Adrenal gland (tissue), 12 donors: ENCODE results near the gene KIRREL1. TPM values are rescaled to one million over a fixed set of nuclear protein-coding genes. Genes with fewer than 3 reads are reported as not detected.

Experiments used
- DNase-seq, 7 donors: peaks; one replicate each; pipeline ENCODE4 v3.0.0-alpha.2; 2019 to 2020
- H3K27ac ChIP-seq, 5 donors: fragments of 200-600 bp; sonication (generic) in 4 of 5; 1 replicate in 3 of 5; 2 replicates in 2 of 5; pipeline versions ENCODE4 v1.5.1 to v1.8.0; 2016 to 2020; ENCODE audit warnings: mild to moderate bottlenecking in 1 of 5
- H3K27me3 ChIP-seq: fragments of 200-600 bp; 2 replicates; pipeline ENCODE4 v1.8.0; 2021
- H3K36me3 ChIP-seq, 2 donors: fragments of 200-600 bp; replicated peaks in 1 of 2; 1 replicate in 1 of 2; 2 replicates in 1 of 2; pipeline versions ENCODE4 v1.5.1 to v1.8.0; 2018 to 2022
- H3K4me1 ChIP-seq, 2 donors: fragments of 200-600 bp; replicated peaks in 1 of 2; 1 replicate in 1 of 2; 2 replicates in 1 of 2; pipeline versions ENCODE4 v1.5.1 to v1.8.0; 2018 to 2021
- H3K4me3 ChIP-seq, 4 donors: fragments of 200-600 bp; sonication (generic) in 3 of 4; one replicate each; pipeline ENCODE4 v1.5.1; 2016 to 2018
- H3K9me3 ChIP-seq, 3 donors: fragments of 200-600 bp; sonication (generic) in 1 of 3; replicated peaks in 1 of 3; 1 replicate in 2 of 3; 2 replicates in 1 of 3; pipeline versions ENCODE4 v1.5.1 to v1.8.0; 2016 to 2021
- CTCF ChIP-seq, 6 experiments: fragments of 450-650 bp in 4 of 6; fragments of 200-600 bp in 2 of 6; sonication (generic) in 1 of 6; IDR thresholded peaks; 1 replicate in 5 of 6; 2 replicates in 1 of 6; pipeline versions ENCODE4 v1.5.1 to v1.8.0; 2016 to 2021; ENCODE audit warnings: antibody characterized with exemption in 6 of 6, mild to moderate bottlenecking in 2 of 6, moderate library complexity in 1 of 6
- POLR2A ChIP-seq, 2 donors: fragments of 450-650 bp; IDR thresholded peaks; one replicate each; pipeline ENCODE4 v1.6.1; 2017; ENCODE audit warnings: antibody characterized with exemption in 2 of 2, mild to moderate bottlenecking in 2 of 2, moderate library complexity in 1 of 2
- WGBS, 4 donors: extraction: QIAGEN DNeasy Blood & Tissue Kit in 2 of 4; methylation state at CpG; one replicate each; pipeline versions ENCODE4 v1.1.5 to v1.1.7; 2013 to 2017; 5-methylcytosine and 5-hydroxymethylcytosine counted together
- intact Hi-C, 2 donors: fragments of 100-400 bp; cut with DNase I; formaldehyde crosslinking; loops; one replicate each; pipeline versions ENCODE4 v1.14.1 to v1.15.0; 2022 to 2023
- polyA plus RNA-seq, 3 donors: library from polyadenylated mRNA; stranded (reverse); fragments of 200-250 nt in 2 of 3; fragments of 350-450 nt in 1 of 3; fragmentation: Illumina TruSeq in 1 of 3; extraction: RNeasy Lipid Tissue Mini Kit (QIAGEN cat#74804) in 1 of 3; gene quantifications; one replicate each; pipeline ENCODE4 v1.2.3, GENCODE V29; 2013 to 2014
- total RNA-seq, 9 donors: library from RNA; depleted of rRNA in 4 of 9; stranded (reverse); fragments of >200 nt in 4 of 9; fragments of 120-200 nt in 1 of 9; fragmentation: NEBNext Ultra II Directional in 1 of 9; extraction: Animal tissue kit (Norgen Biotek cat#: 25700) in 1 of 9; gene quantifications; one replicate each; pipeline versions ENCODE4 v1.1.0 to v1.2.4, GENCODE V29; 2013 to 2023
- donor health status: healthy with polysubstance abuse.
- donor health status: Bipolar disorder and iron deficiency.
- donor health status: DM: yes; HTN: yes; CAD: no.
- donor health status: DM: no; HTN: no; CAD: no.
- donor health status: DM: no; HTN: no; CAD: no.
- donor health status: DM: yes; HTN: yes; CAD: no.

Gene KIRREL1
- total and polyA plus RNA-seq, 12 donors, result 10.1 to 57.2 (median 39.8) TPM

GRCh38 chr1:158145173-158145719, 151.8 kb downstream of the KIRREL1 start:
- peak overlapping the region; percentile 12 to 78 (median 48) for H3K27ac ChIP-seq
- H3K4me3 ChIP-seq, result no peak overlapping the region
- H3K9me3 ChIP-seq, result no peaks in the 10 kb centered on the region
- no peaks in the 10 kb centered on the region for H3K27me3 ChIP-seq
- intact Hi-C loops, result no loop called here
- no peak for TF ChIP-seq POLR2A (IDR thresholded peaks at IDR 0.05)
- no peaks in the 10 kb centered on the region for H3K36me3 ChIP-seq
- H3K4me1 ChIP-seq, result peaks cover 22 to 29% of the 10 kb centered on the region in 2 donors
- DNase-seq, result peak; percentile 90 to 96 (median 94)

- peak overlapping the region in 3 of 5 donors; percentile 33 to 78 (median 73) for H3K27ac ChIP-seq
- H3K4me1 ChIP-seq, result peaks cover 24 to 36% of the 10 kb centered on the region in 2 donors
- H3K4me3 ChIP-seq, result no peak overlapping the region
- H3K9me3 ChIP-seq, result no peaks in the 10 kb centered on the region
- no peaks in the 10 kb centered on the region for H3K27me3 ChIP-seq
- no peaks in the 10 kb centered on the region for H3K36me3 ChIP-seq
- intact Hi-C loops, result no loop called here
- WGBS, 4 donors, result 55 to 75% (median 62%) methylated on average over 6 of the region's 6 CpGs
- TF ChIP-seq CTCF (IDR thresholded peaks at IDR 0.05) (no peak), POLR2A (IDR thresholded peaks at IDR 0.05) (no peak)
- DNase-seq, result peak in 4 of 7 donors; percentile 35 to 40 (median 38)
Observed at GRCh38 chr1:158146165-158146564, 152.7 kb downstream of the KIRREL1 start.

GRCh38 chr1:158146739-158147138, 153.3 kb downstream of the KIRREL1 start:
- no peaks in the 10 kb centered on the region for H3K36me3 ChIP-seq
- H3K27me3 ChIP-seq, result no peaks in the 10 kb centered on the region
- WGBS, 4 donors, result 69 to 86% (median 82%) methylated on average over 2 of the region's 2 CpGs
- no peaks in the 10 kb centered on the region for H3K9me3 ChIP-seq
- peak overlapping the region in 1 of 5 donors; percentile 78 for H3K27ac ChIP-seq
- no peak for DNase-seq
- no peak overlapping the region for H3K4me3 ChIP-seq
- peaks cover 24 to 36% of the 10 kb centered on the region in 2 donors for H3K4me1 ChIP-seq
- intact Hi-C loops, result no loop called here
- no peak for TF ChIP-seq CTCF (IDR thresholded peaks at IDR 0.05)
- no peak for TF ChIP-seq POLR2A (IDR thresholded peaks at IDR 0.05)

- no peaks in the 10 kb centered on the region for H3K27me3 ChIP-seq
- intact Hi-C loops, result no loop called here
- H3K9me3 ChIP-seq, result no peaks in the 10 kb centered on the region
- WGBS, 4 donors, result 51 to 62% (median 55%) methylated on average over 2 of the region's 2 CpGs
- peaks cover 24 to 36% of the 10 kb centered on the region in 2 donors for H3K4me1 ChIP-seq
- peak overlapping the region in 2 of 5 donors; percentile 4 to 78 for H3K27ac ChIP-seq
- TF ChIP-seq POLR2A (IDR thresholded peaks at IDR 0.05), result no peak
- TF ChIP-seq CTCF (IDR thresholded peaks at IDR 0.05), result no peak
- no peak overlapping the region for H3K4me3 ChIP-seq
- no peak for DNase-seq
- no peaks in the 10 kb centered on the region for H3K36me3 ChIP-seq
Observed at GRCh38 chr1:158147401-158147800, 154.0 kb downstream of the KIRREL1 start.

- intact Hi-C loops, result no loop called here
- DNase-seq, result peak in 2 of 7 donors; percentile 32 to 42
- Histone ChIP-seq H3K4me1 (peaks cover 24 to 36% of the 10 kb centered on the region in 2 donors), H3K27me3 (no peaks in the 10 kb centered on the region), H3K4me3 (no peak overlapping the region), H3K9me3 (no peaks in the 10 kb centered on the region), H3K36me3 (no peaks in the 10 kb centered on the region), H3K27ac (peak overlapping the region in 2 of 5 donors; percentile 4 to 78)
- TF ChIP-seq CTCF (IDR thresholded peaks at IDR 0.05) (no peak), POLR2A (IDR thresholded peaks at IDR 0.05) (no peak)
- 74 to 86% (median 79%) methylated on average over 3 of the region's 3 CpGs for WGBS, 4 donors
Observed at GRCh38 chr1:158147869-158148268, 154.4 kb downstream of the KIRREL1 start.
